H9 (cell line): ENCODE results near the gene ZNF766. TPM values are rescaled to one million over a fixed set of nuclear protein-coding genes. Genes with fewer than 3 reads are reported as not detected.

ENCODE experiments used
- DNase-seq: peaks from one replicate; pipeline ENCODE4 v3.0.0-alpha.2; 2017
- H2AFZ ChIP-seq: one replicate; pipeline ENCODE4 v1.6.1; 2013; ENCODE audit warnings: mild to moderate bottlenecking, low read length, control low read depth, moderate library complexity
- H2AK5ac ChIP-seq: 2 replicates; pipeline ENCODE4 v1.6.1; 2013; ENCODE audit warnings: low read length, control low read depth, mixed read lengths; ENCODE audit not compliant: insufficient read length
- H2BK120ac ChIP-seq: one replicate; pipeline ENCODE4 v1.6.1; 2013; ENCODE audit warnings: low read depth, mild to moderate bottlenecking, low read length, control low read depth, inconsistent platforms; ENCODE audit not compliant: poor library complexity, severe bottlenecking
- H2BK12ac ChIP-seq: 2 replicates; pipeline ENCODE4 v1.6.1; 2013; ENCODE audit warnings: low read length, control low read depth, mixed read lengths, low read depth; ENCODE audit not compliant: insufficient read length
- H2BK15ac ChIP-seq: 2 replicates; pipeline ENCODE4 v1.6.1; 2013; ENCODE audit warnings: low read depth, low read length, control low read depth
- H2BK20ac ChIP-seq: one replicate; pipeline ENCODE4 v1.6.1; 2013; ENCODE audit warnings: low read depth, mild to moderate bottlenecking, low read length, control low read depth, inconsistent platforms; ENCODE audit not compliant: poor library complexity, severe bottlenecking
- H2BK5ac ChIP-seq: 2 replicates; pipeline ENCODE4 v1.6.1; 2013; ENCODE audit warnings: low read length, control low read depth, mixed read lengths; ENCODE audit not compliant: insufficient read length
- H3K14ac ChIP-seq: 2 replicates; pipeline ENCODE4 v1.6.1; 2013; ENCODE audit warnings: low read length, control low read depth; ENCODE audit not compliant: insufficient read depth
- H3K18ac ChIP-seq: 2 replicates; pipeline ENCODE4 v1.6.1; 2013; ENCODE audit warnings: low read depth, mild to moderate bottlenecking, mixed read lengths, low read length, control low read depth; ENCODE audit not compliant: insufficient read length
- H3K23ac ChIP-seq: 2 replicates; pipeline ENCODE4 v1.6.1; 2013; ENCODE audit warnings: low read length, control low read depth, mixed read lengths, low read depth; ENCODE audit not compliant: insufficient read length
- H3K23me2 ChIP-seq: 2 replicates; pipeline ENCODE4 v1.6.1; 2013; ENCODE audit warnings: low read depth, mild to moderate bottlenecking, mixed read lengths, low read length, control low read depth; ENCODE audit not compliant: insufficient read length, poor library complexity, severe bottlenecking
- H3K27ac ChIP-seq: 2 replicates; pipeline ENCODE4 v1.5.1; 2013; ENCODE audit warnings: low read length, control low read depth, mixed read lengths, low read depth; ENCODE audit not compliant: insufficient read length
- H3K27me3 ChIP-seq: 2 replicates; pipeline ENCODE4 v1.6.1; 2013; ENCODE audit warnings: low read length, control low read depth, inconsistent platforms; ENCODE audit not compliant: insufficient read depth
- H3K4ac ChIP-seq: 2 replicates; pipeline ENCODE4 v1.6.1; 2013; ENCODE audit warnings: low read depth, mild to moderate bottlenecking, control low read depth, inconsistent platforms, low read length, moderate library complexity
- H3K4me1 ChIP-seq: 2 replicates; pipeline ENCODE4 v1.6.1; 2013; ENCODE audit warnings: low read length, control low read depth, inconsistent platforms; ENCODE audit not compliant: insufficient read depth
- H3K4me2 ChIP-seq: 2 replicates; pipeline ENCODE4 v1.6.1; 2013; ENCODE audit warnings: low read length, control low read depth, mixed read lengths; ENCODE audit not compliant: insufficient read length, insufficient read depth
- H3K56ac ChIP-seq: 2 replicates; pipeline ENCODE4 v1.6.1; 2013; ENCODE audit warnings: low read depth, mild to moderate bottlenecking, mixed read lengths, low read length, control low read depth; ENCODE audit not compliant: insufficient read length
- H3K79me1 ChIP-seq: 2 replicates; pipeline ENCODE4 v1.6.1; 2013; ENCODE audit warnings: low read depth, mild to moderate bottlenecking, moderate library complexity, low read length, control low read depth, inconsistent platforms; ENCODE audit not compliant: insufficient read depth, poor library complexity, severe bottlenecking
- H3K79me2 ChIP-seq: 2 replicates; pipeline ENCODE4 v1.6.1; 2013; ENCODE audit warnings: low read length, control low read depth, inconsistent platforms; ENCODE audit not compliant: insufficient read depth
- H3K9ac ChIP-seq: 2 replicates; pipeline ENCODE4 v1.6.1; 2013; ENCODE audit warnings: low read length, control low read depth, mixed read lengths; ENCODE audit not compliant: insufficient read length; ENCODE audit errors: extremely low read depth
- H3K9me3 ChIP-seq: one replicate; pipeline ENCODE4 v1.6.1; 2013; ENCODE audit warnings: low read depth, low read length, inconsistent platforms; ENCODE audit not compliant: control insufficient read depth
- H3T11ph ChIP-seq: one replicate; pipeline ENCODE4 v1.6.1; 2013; ENCODE audit warnings: mild to moderate bottlenecking, low read length, control low read depth, inconsistent platforms
- H4K20me1 ChIP-seq: one replicate; pipeline ENCODE4 v1.6.1; 2013; ENCODE audit not compliant: control insufficient read depth, insufficient read length, insufficient read depth
- H4K5ac ChIP-seq: 2 replicates; pipeline ENCODE4 v1.6.1; 2013; ENCODE audit warnings: low read depth, mild to moderate bottlenecking, mixed read lengths, low read length, control low read depth; ENCODE audit not compliant: insufficient read length
- H4K8ac ChIP-seq: replicated peaks from 2 replicates; pipeline ENCODE4 v1.6.1; 2013; ENCODE audit warnings: low read length, control low read depth, mixed read lengths, low read depth; ENCODE audit not compliant: insufficient read length
- H4K91ac ChIP-seq: 2 replicates; pipeline ENCODE4 v1.6.1; 2013; ENCODE audit warnings: low read depth, mild to moderate bottlenecking, moderate library complexity, mixed read lengths, low read length, control low read depth; ENCODE audit not compliant: insufficient read length
- H3K27ac Mint-ChIP-seq, 3 experiments: 2 replicates in 2 of 3; 3 replicates in 1 of 3; pipeline ENCODE4 v1.8.0; 2020 to 2021; ENCODE audit warnings: mixed read lengths in 3 of 3, mild to moderate bottlenecking in 1 of 3, moderate library complexity in 1 of 3
- H3K27me3 Mint-ChIP-seq: 2 replicates; pipeline ENCODE4 v1.8.0; 2021; ENCODE audit warnings: low read depth, mild to moderate bottlenecking, moderate library complexity, mixed read lengths
- H3K36me3 Mint-ChIP-seq, 3 experiments: 2 replicates in 2 of 3; 3 replicates in 1 of 3; pipeline ENCODE4 v1.8.0; 2020 to 2021; ENCODE audit warnings: low read depth in 3 of 3, mixed read lengths in 3 of 3; ENCODE audit not compliant: insufficient read depth in 1 of 3
- H3K4me1 Mint-ChIP-seq, 2 experiments: 2 replicates each; pipeline ENCODE4 v1.8.0; 2020; ENCODE audit warnings: mixed read lengths in 2 of 2
- H3K4me3 Mint-ChIP-seq, 2 experiments: 2 replicates in 1 of 2; 3 replicates in 1 of 2; pipeline ENCODE4 v1.8.0; 2020 to 2021; ENCODE audit warnings: mild to moderate bottlenecking in 2 of 2, mixed read lengths in 2 of 2, moderate library complexity in 1 of 2
- H3K9me3 Mint-ChIP-seq, 2 experiments: 2 replicates in 1 of 2; 3 replicates in 1 of 2; pipeline ENCODE4 v1.8.0; 2020; ENCODE audit warnings: mild to moderate bottlenecking in 2 of 2, mixed read lengths in 2 of 2, moderate library complexity in 1 of 2
- WGBS: extraction: QIAGEN DNeasy Blood & Tissue Kit; methylation state at CpG from one replicate; pipeline ENCODE4 v1.1.7; 2013; ENCODE audit warnings: missing lambda C conversion rate, low lambda C conversion rate, mixed read lengths; ENCODE audit not compliant: insufficient read length; ENCODE audit errors: extremely low coverage; 5-methylcytosine and 5-hydroxymethylcytosine counted together
- total RNA-seq: library from RNA; stranded (reverse); gene quantifications from 2 replicates; pipeline ENCODE4 v1.2.1, GENCODE V29; 2021
- TF ChIP-seq, protein P1 (sequence below): fragments of 200-600 bp; sonication (generic); conservative IDR thresholded peaks from 3 replicates; pipeline ENCODE4 v1.8.0; 2021; ENCODE audit warnings: antibody characterized with exemption, mild to moderate bottlenecking

The ZNF766 gene
- total RNA-seq, 1 experiment from 2014 or later, result 33.6 TPM

DNA sequence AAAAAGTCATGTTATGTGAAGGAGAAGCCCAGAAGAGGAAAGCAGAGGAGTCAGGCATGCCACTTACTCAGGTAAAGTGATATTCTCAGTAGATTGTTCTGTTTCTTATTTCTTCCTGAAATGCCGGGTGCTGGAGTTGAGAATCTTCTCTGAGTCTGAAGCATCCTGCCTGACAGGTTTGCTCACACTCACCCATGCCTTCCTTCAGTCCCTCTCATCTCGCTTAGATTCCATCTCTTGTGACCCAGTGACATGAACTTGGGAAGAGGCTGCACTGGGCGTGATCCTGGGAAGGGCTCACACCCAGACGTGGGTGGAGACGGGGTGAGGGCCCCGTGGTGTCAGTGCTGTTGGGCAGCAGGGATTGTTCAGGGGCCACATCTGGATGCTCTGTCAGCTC is 8.1 kb downstream of the ZNF766 start:
- peak overlapping the region in 1 of 2 experiments; percentile 46; a peak in 3 of 5 replicates for H3K4me3 Mint-ChIP-seq
- H4K20me1 ChIP-seq, result no peaks in the 10 kb centered on the region
- H3K36me3 Mint-ChIP-seq, result peaks cover 42 to 53% (median 44%) of the 10 kb centered on the region in 3 experiments
- H3K9me3 ChIP-seq, result no peaks in the 10 kb centered on the region
- peaks cover 14% of the 10 kb centered on the region for H3K79me1 ChIP-seq
- no peak overlapping the region for H4K8ac ChIP-seq
- no peaks in the 10 kb centered on the region for H3K27me3 Mint-ChIP-seq
- TF ChIP-seq, protein P1, sequence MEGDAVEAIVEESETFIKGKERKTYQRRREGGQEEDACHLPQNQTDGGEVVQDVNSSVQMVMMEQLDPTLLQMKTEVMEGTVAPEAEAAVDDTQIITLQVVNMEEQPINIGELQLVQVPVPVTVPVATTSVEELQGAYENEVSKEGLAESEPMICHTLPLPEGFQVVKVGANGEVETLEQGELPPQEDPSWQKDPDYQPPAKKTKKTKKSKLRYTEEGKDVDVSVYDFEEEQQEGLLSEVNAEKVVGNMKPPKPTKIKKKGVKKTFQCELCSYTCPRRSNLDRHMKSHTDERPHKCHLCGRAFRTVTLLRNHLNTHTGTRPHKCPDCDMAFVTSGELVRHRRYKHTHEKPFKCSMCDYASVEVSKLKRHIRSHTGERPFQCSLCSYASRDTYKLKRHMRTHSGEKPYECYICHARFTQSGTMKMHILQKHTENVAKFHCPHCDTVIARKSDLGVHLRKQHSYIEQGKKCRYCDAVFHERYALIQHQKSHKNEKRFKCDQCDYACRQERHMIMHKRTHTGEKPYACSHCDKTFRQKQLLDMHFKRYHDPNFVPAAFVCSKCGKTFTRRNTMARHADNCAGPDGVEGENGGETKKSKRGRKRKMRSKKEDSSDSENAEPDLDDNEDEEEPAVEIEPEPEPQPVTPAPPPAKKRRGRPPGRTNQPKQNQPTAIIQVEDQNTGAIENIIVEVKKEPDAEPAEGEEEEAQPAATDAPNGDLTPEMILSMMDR, result no peak
- H2BK12ac ChIP-seq, result no peak overlapping the region
- no peak overlapping the region for H3K27ac ChIP-seq
- H3K4me2 ChIP-seq, result no peak overlapping the region
- H3T11ph ChIP-seq, result no peak overlapping the region
- H3K9ac ChIP-seq, result no peak overlapping the region
- H4K5ac ChIP-seq, result no peak overlapping the region
- no peak overlapping the region for H4K91ac ChIP-seq
- no peak overlapping the region for H3K4ac ChIP-seq
- no peaks in the 10 kb centered on the region for H3K27me3 ChIP-seq
- H2BK120ac ChIP-seq, result no peak overlapping the region
- H3K4me1 Mint-ChIP-seq, result peaks cover 20 to 33% of the 10 kb centered on the region in 2 experiments
- no peaks in the 10 kb centered on the region for H3K4me1 ChIP-seq
- H3K23me2 ChIP-seq, result no peaks in the 10 kb centered on the region
- no peak overlapping the region for H3K14ac ChIP-seq
- no peak overlapping the region for H2BK20ac ChIP-seq
- H2BK15ac ChIP-seq, result no peak overlapping the region
- no peak overlapping the region for H3K18ac ChIP-seq
- H3K9me3 Mint-ChIP-seq, result peaks cover 7 to 22% of the 10 kb centered on the region in 2 experiments
- peak overlapping the region in 2 of 3 experiments; percentile 51 to 55; a peak in 3 of 7 replicates for H3K27ac Mint-ChIP-seq
- H2AFZ ChIP-seq, result no peak overlapping the region
- no CpG with 5 or more reads among the region's 6 CpGs for WGBS
- H3K56ac ChIP-seq, result no peak overlapping the region
- H2AK5ac ChIP-seq, result no peak overlapping the region
- no peak overlapping the region for H3K23ac ChIP-seq
- DNase-seq, result no peak
- H2BK5ac ChIP-seq, result no peak overlapping the region
- H3K79me2 ChIP-seq, result peaks cover 47% of the 10 kb centered on the region; the same call in 1 of the 2 replicates
